Measurements from ENCODE around the gene HRH3. TPM values are rescaled to one million over a fixed set of nuclear protein-coding genes. Genes with fewer than 3 reads are reported as not detected.

Gene HRH3
- polyA plus RNA-seq, 1 donor from 2014 or later: 2.8 TPM

DNA sequence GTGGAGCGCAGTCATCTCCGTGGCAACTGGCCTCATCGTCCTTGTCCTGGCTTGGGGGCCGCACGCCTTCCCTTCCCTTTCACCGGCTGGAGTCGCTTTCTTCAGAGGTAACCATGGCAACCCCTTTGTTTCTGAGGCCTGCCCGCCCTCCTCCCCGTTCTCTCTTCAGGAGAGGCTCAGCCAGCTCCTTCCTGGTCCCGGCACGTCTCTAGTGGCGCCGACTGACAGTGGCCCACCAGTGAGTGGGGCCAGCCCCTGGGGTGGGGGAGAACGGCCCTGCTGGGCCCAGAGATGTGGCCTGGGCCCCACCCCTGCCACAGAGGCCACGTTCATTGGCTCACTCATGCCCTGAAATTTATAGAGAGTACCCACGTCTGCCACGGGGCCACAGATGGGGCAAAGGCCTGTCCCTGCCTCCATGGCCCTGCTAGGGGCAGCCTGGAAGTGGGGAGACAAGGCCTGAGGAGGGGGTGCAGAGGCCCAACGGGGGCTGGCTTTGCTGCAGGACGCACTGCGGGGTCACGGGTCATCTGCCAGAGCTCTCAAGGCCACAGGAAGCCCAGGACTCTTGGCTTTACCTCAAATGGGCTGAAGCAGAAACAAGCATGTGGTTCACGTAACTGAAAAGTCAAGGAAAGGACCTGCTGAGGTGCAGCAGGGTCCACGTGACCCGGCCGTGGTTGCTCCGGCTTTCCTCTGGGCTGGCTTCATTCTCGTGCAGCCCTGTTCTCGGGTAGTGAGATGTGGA lies 16.9 kb upstream of the HRH3 start:
- Histone ChIP-seq H3K36me3 (ENCODE audit: insufficient read depth, low read length) (no peaks in the 10 kb centered on the region), H3K79me2 (replicated peaks; ENCODE audit: insufficient read depth, low read length) (peaks cover 32% of the 10 kb centered on the region), H3K27ac (ENCODE audit: low read length) (peak overlapping the region; percentile 91)

DNA sequence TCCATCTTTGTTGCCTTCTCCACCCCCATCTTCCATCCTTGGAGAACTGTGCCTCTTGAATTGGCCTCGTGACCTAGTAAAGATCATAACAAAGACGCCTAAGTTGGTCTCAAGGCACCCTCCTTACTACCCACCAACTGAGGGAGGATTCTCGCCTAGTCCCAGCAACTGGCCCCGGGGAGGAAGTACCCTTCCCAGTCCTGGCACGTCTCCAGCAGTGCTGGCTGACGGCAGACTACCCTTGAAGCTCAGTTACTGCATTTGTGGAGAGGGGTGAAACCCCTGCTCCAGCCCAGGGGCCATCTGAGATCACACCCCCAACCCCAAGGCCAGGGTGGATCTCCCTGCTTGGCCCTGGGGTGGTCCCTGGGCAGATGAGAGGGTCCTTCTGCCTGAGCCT lies 16.1 kb upstream of the HRH3 start:
- H3K9me2 ChIP-seq (ENCODE audit: insufficient read depth, low read length): no peaks in the 10 kb centered on the region
- H2AFZ ChIP-seq (ENCODE audit: low read depth, low read length): peak overlapping the region; percentile 63
- H3K4me2 ChIP-seq (ENCODE audit: low read length): peak overlapping the region; percentile 54

More for the DNA sequence above, 16.9 kb upstream of the HRH3 start:
- Histone ChIP-seq H3K9me2 (ENCODE audit: insufficient read depth, low read length) (no peaks in the 10 kb centered on the region), H3K4me2 (ENCODE audit: low read length) (peak overlapping the region; percentile 68), H3K27me3 (ENCODE audit: insufficient read depth, low read depth, low read length) (no peaks in the 10 kb centered on the region), H3K9ac (ENCODE audit: low read length) (peak overlapping the region; percentile 75), H2AFZ (ENCODE audit: low read depth, low read length) (peak overlapping the region; percentile 63), H4K20me1 (ENCODE audit: insufficient read depth) (no peaks in the 10 kb centered on the region), H3K9me3 (ENCODE audit: low read length) (no peaks in the 10 kb centered on the region), H3F3A (ENCODE audit: insufficient read depth, low read length, poor library complexity, severe bottlenecking) (no peaks in the 10 kb centered on the region), H3K4me3 (ENCODE audit: low read length) (peak overlapping the region; percentile 57)
- peak; percentile 55 for TF ChIP-seq RAD21 (conservative IDR thresholded peaks at IDR 0.05)
- peak; percentile 35 for TF ChIP-seq CTCF (IDR thresholded peaks at IDR 0.05; ENCODE audit: poor library complexity, severe bottlenecking)
- TF ChIP-seq SMC3 (conservative IDR thresholded peaks at IDR 0.05; ENCODE audit: poor library complexity): peak; percentile 43
- TF ChIP-seq EP300 (conservative IDR thresholded peaks at IDR 0.05; ENCODE audit: poor library complexity, severe bottlenecking): peak; percentile 61
- no peak for TF ChIP-seq EZH2 (IDR thresholded peaks at IDR 0.05; ENCODE audit: borderline replicate concordance, insufficient read depth, low read length, poor library complexity, severe bottlenecking)
- TF ChIP-seq MXI1 (conservative IDR thresholded peaks at IDR 0.05; ENCODE audit: poor library complexity, severe bottlenecking): peak; percentile 40
- TF ChIP-seq, protein P1, sequence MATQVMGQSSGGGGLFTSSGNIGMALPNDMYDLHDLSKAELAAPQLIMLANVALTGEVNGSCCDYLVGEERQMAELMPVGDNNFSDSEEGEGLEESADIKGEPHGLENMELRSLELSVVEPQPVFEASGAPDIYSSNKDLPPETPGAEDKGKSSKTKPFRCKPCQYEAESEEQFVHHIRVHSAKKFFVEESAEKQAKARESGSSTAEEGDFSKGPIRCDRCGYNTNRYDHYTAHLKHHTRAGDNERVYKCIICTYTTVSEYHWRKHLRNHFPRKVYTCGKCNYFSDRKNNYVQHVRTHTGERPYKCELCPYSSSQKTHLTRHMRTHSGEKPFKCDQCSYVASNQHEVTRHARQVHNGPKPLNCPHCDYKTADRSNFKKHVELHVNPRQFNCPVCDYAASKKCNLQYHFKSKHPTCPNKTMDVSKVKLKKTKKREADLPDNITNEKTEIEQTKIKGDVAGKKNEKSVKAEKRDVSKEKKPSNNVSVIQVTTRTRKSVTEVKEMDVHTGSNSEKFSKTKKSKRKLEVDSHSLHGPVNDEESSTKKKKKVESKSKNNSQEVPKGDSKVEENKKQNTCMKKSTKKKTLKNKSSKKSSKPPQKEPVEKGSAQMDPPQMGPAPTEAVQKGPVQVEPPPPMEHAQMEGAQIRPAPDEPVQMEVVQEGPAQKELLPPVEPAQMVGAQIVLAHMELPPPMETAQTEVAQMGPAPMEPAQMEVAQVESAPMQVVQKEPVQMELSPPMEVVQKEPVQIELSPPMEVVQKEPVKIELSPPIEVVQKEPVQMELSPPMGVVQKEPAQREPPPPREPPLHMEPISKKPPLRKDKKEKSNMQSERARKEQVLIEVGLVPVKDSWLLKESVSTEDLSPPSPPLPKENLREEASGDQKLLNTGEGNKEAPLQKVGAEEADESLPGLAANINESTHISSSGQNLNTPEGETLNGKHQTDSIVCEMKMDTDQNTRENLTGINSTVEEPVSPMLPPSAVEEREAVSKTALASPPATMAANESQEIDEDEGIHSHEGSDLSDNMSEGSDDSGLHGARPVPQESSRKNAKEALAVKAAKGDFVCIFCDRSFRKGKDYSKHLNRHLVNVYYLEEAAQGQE (IDR thresholded peaks at IDR 0.05; ENCODE audit: borderline replicate concordance): peak; percentile 63
- no peak for TF ChIP-seq TAF1 (IDR thresholded peaks at IDR 0.05; ENCODE audit: low read depth)
- peak; percentile 50 for TF ChIP-seq POLR2AphosphoS5 (IDR thresholded peaks at IDR 0.05)

More for the DNA sequence above, 16.1 kb upstream of the HRH3 start:
- Histone ChIP-seq H3K4me3 (ENCODE audit: low read length) (peak overlapping the region; percentile 57), H3F3A (ENCODE audit: insufficient read depth, low read length, poor library complexity, severe bottlenecking) (no peaks in the 10 kb centered on the region), H3K9ac (ENCODE audit: low read length) (peak overlapping the region; percentile 75), H3K36me3 (ENCODE audit: insufficient read depth, low read length) (no peaks in the 10 kb centered on the region), H3K27me3 (ENCODE audit: insufficient read depth, low read depth, low read length) (no peaks in the 10 kb centered on the region), H4K20me1 (ENCODE audit: insufficient read depth) (no peaks in the 10 kb centered on the region), H3K79me2 (replicated peaks; ENCODE audit: insufficient read depth, low read length) (peaks cover 29% of the 10 kb centered on the region), H3K9me3 (ENCODE audit: low read length) (no peaks in the 10 kb centered on the region), H3K27ac (ENCODE audit: low read length) (peak overlapping the region; percentile 91)
- no peak for TF ChIP-seq RAD21 (conservative IDR thresholded peaks at IDR 0.05)
- TF ChIP-seq, protein P1 (IDR thresholded peaks at IDR 0.05; ENCODE audit: borderline replicate concordance): no peak
